ENCODE data around the gene OR2A5.
"Not testable (repeated sequence)": the region's sequence is repeated elsewhere in the genome, so short reads cannot be mapped to it uniquely, and the experiment has no call there.

The OR2A5 gene

GRCh38 chr7:144009361-144009760, 39.4 kb upstream of the OR2A5 start:
- Histone ChIP-seq H3K79me2 (ENCODE audit: insufficient read depth, low read length) (no peaks in the 10 kb centered on the region), H3K27me3 (ENCODE audit: insufficient read depth, low read length) (no peaks in the 10 kb centered on the region), H2AFZ (ENCODE audit: low read length) (no peak overlapping the region), H3K36me3 (ENCODE audit: insufficient read depth, low read length) (no peaks in the 10 kb centered on the region), H3K27ac (ENCODE audit: low read depth, low read length, poor library complexity, severe bottlenecking) (no peak overlapping the region), H3K4me2 (ENCODE audit: low read length) (no peak overlapping the region), H4K20me1 (ENCODE audit: insufficient read depth, low read length) (no peaks in the 10 kb centered on the region), H3K9me2 (ENCODE audit: low read depth, low read length) (no peaks in the 10 kb centered on the region), H3F3A (ENCODE audit: insufficient read depth, low read length) (no peaks in the 10 kb centered on the region), H3K9me3 (ENCODE audit: low read length) (0 out of 2 replicates have a peak, but pooled peaks cover 6% of the 10 kb centered on the region), H3K4me3 (ENCODE audit: low read depth, low read length, poor library complexity, severe bottlenecking) (no peak overlapping the region), H3K9ac (ENCODE audit: low read length) (no peak overlapping the region), H3K4me1 (ENCODE audit: insufficient read depth, low read length, severe bottlenecking) (no peaks in the 10 kb centered on the region)
- TF ChIP-seq CTCF (IDR thresholded peaks at IDR 0.05; ENCODE audit: low read length) (no peak), EZH2 (IDR thresholded peaks at IDR 0.05; ENCODE audit: borderline replicate concordance, low read length) (no peak)

DNA sequence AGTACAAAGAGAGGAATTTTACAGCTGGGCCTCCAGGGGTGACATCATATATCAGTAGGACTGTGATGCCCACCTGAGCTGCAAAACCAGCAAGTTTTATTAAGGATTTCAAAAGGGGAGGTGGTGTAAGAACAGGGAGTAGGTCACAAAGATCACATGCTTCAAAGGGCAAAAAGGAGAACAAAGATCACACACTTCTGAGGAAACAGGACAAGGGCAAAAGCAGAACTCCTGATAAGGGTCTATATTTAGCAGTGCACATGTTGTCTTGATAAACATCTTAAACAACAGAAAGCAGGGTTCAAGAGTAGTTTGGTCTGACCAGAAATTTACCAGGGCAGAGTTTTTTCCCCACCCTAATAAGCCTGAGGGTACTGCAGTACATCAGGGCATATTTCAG, 38.7 kb upstream of the OR2A5 start:
- not testable (repeated sequence) for H3K4me1 ChIP-seq (ENCODE audit: insufficient read depth, low read length, severe bottlenecking); H2AFZ ChIP-seq (ENCODE audit: low read length); H3K27me3 ChIP-seq (ENCODE audit: insufficient read depth, low read length); H3K79me2 ChIP-seq (ENCODE audit: insufficient read depth, low read length); H3K9me3 ChIP-seq (ENCODE audit: low read length); H3K4me2 ChIP-seq (ENCODE audit: low read length); H3K4me3 ChIP-seq (ENCODE audit: low read depth, low read length, poor library complexity, severe bottlenecking); H3K36me3 ChIP-seq (ENCODE audit: insufficient read depth, low read length); H3K9ac ChIP-seq (ENCODE audit: low read length); H3K9me2 ChIP-seq (ENCODE audit: low read depth, low read length); H3F3A ChIP-seq (ENCODE audit: insufficient read depth, low read length); H3K27ac ChIP-seq (ENCODE audit: low read depth, low read length, poor library complexity, severe bottlenecking); H4K20me1 ChIP-seq (ENCODE audit: insufficient read depth, low read length)

DNA sequence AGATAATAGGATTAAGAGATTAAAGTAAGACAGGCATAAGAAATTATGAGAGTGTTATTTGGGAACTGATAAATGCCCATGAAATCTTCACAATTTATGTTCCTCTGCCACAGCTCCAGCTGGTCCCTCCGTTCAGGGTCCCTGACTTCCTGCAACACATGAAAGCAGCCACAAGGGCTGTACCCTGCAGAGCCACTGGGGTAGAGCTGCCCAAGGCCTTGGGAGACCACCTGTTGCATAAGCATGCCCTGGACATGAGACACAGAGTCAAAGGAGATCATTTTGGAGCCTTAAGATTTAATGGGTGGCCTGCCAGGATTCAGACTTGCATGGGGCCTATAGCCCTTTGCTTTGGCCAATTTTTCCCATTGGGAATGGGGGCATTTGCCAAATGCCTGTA, 37.9 kb upstream of the OR2A5 start:
- not testable (repeated sequence) for H2AFZ ChIP-seq (ENCODE audit: low read length); H3F3A ChIP-seq (ENCODE audit: insufficient read depth, low read length); H3K9me2 ChIP-seq (ENCODE audit: low read depth, low read length); H3K4me1 ChIP-seq (ENCODE audit: insufficient read depth, low read length, severe bottlenecking); H3K4me2 ChIP-seq (ENCODE audit: low read length); H4K20me1 ChIP-seq (ENCODE audit: insufficient read depth, low read length); H3K27me3 ChIP-seq (ENCODE audit: insufficient read depth, low read length); H3K4me3 ChIP-seq (ENCODE audit: low read depth, low read length, poor library complexity, severe bottlenecking); H3K9ac ChIP-seq (ENCODE audit: low read length); H3K27ac ChIP-seq (ENCODE audit: low read depth, low read length, poor library complexity, severe bottlenecking); H3K79me2 ChIP-seq (ENCODE audit: insufficient read depth, low read length); H3K9me3 ChIP-seq (ENCODE audit: low read length); H3K36me3 ChIP-seq (ENCODE audit: insufficient read depth, low read length)

- no peak overlapping the region for H3K27ac ChIP-seq (ENCODE audit: low read depth, low read length, poor library complexity, severe bottlenecking)
- H2AFZ ChIP-seq (ENCODE audit: low read length): no peak overlapping the region
- no peaks in the 10 kb centered on the region for H3K36me3 ChIP-seq (ENCODE audit: insufficient read depth, low read length)
- no peak overlapping the region for H3K9ac ChIP-seq (ENCODE audit: low read length)
- no peak overlapping the region for H3K4me3 ChIP-seq (ENCODE audit: low read depth, low read length, poor library complexity, severe bottlenecking)
- no peaks in the 10 kb centered on the region for H3K79me2 ChIP-seq (ENCODE audit: insufficient read depth, low read length)
- no peaks in the 10 kb centered on the region for H3F3A ChIP-seq (ENCODE audit: insufficient read depth, low read length)
- TF ChIP-seq EZH2 (IDR thresholded peaks at IDR 0.05; ENCODE audit: borderline replicate concordance, low read length) (no peak), CTCF (IDR thresholded peaks at IDR 0.05; ENCODE audit: low read length) (no peak; the same call in 1 of the 2 replicates)
- H3K4me2 ChIP-seq (ENCODE audit: low read length): no peak overlapping the region
- no peaks in the 10 kb centered on the region for H3K4me1 ChIP-seq (ENCODE audit: insufficient read depth, low read length, severe bottlenecking)
- H4K20me1 ChIP-seq (ENCODE audit: insufficient read depth, low read length): no peaks in the 10 kb centered on the region
- H3K9me2 ChIP-seq (ENCODE audit: low read depth, low read length): no peaks in the 10 kb centered on the region
- H3K9me3 ChIP-seq (ENCODE audit: low read length): 0 out of 2 replicates have a peak, but pooled peaks cover 6% of the 10 kb centered on the region
- no peaks in the 10 kb centered on the region for H3K27me3 ChIP-seq (ENCODE audit: insufficient read depth, low read length)
Observed at GRCh38 chr7:144011458-144012230, 37.1 kb upstream of the OR2A5 start.

Measured in OCI-LY1 (cell line).